Endothelial cell (in vitro differentiated cells): Measurements from ENCODE around the gene RET. TPM values are rescaled to one million over a fixed set of nuclear protein-coding genes. Genes with fewer than 3 reads are reported as not detected.

Experiments used
- DNase-seq: peaks from one replicate; pipeline ENCODE4 v3.0.0; 2021; ENCODE audit warnings: low spot score
- H3K27ac Mint-ChIP-seq: one replicate; pipeline ENCODE4 v1.8.0; 2021; ENCODE audit warnings: mixed read lengths, inconsistent platforms; ENCODE audit not compliant: unreplicated experiment
- H3K27me3 Mint-ChIP-seq: one replicate; pipeline ENCODE4 v1.8.0; 2021; ENCODE audit warnings: mild to moderate bottlenecking, moderate library complexity, mixed read lengths, inconsistent platforms; ENCODE audit not compliant: unreplicated experiment
- H3K36me3 Mint-ChIP-seq: one replicate; pipeline ENCODE4 v1.8.0; 2021; ENCODE audit warnings: mild to moderate bottlenecking, low read depth, mixed read lengths, inconsistent platforms; ENCODE audit not compliant: unreplicated experiment
- H3K4me1 Mint-ChIP-seq: one replicate; pipeline ENCODE4 v1.8.0; 2021; ENCODE audit warnings: mild to moderate bottlenecking, mixed read lengths, inconsistent platforms; ENCODE audit not compliant: unreplicated experiment
- H3K4me3 Mint-ChIP-seq: one replicate; pipeline ENCODE4 v1.8.0; 2021; ENCODE audit warnings: mild to moderate bottlenecking, mixed read lengths, inconsistent platforms; ENCODE audit not compliant: unreplicated experiment
- H3K9me3 Mint-ChIP-seq: one replicate; pipeline ENCODE4 v1.8.0; 2021; ENCODE audit warnings: mixed read lengths, inconsistent platforms; ENCODE audit not compliant: unreplicated experiment
- CTCF ChIP-seq: fragments of 200-600 bp; sonication (generic); IDR thresholded peaks from one replicate; pipeline ENCODE4 v1.5.0; 2021; ENCODE audit warnings: antibody characterized with exemption; ENCODE audit not compliant: unreplicated experiment
- total RNA-seq: library from RNA; stranded (reverse); fragmentation: NEBNext Ultra II Directional; extraction: Animal tissue kit (Norgen Biotek cat#: 25700); gene quantifications from one replicate; pipeline ENCODE4 v1.2.1, GENCODE V29; 2021; ENCODE audit not compliant: unreplicated experiment

The RET gene
- total RNA-seq, 1 donor from 2014 or later, result 0.28 TPM

DNA sequence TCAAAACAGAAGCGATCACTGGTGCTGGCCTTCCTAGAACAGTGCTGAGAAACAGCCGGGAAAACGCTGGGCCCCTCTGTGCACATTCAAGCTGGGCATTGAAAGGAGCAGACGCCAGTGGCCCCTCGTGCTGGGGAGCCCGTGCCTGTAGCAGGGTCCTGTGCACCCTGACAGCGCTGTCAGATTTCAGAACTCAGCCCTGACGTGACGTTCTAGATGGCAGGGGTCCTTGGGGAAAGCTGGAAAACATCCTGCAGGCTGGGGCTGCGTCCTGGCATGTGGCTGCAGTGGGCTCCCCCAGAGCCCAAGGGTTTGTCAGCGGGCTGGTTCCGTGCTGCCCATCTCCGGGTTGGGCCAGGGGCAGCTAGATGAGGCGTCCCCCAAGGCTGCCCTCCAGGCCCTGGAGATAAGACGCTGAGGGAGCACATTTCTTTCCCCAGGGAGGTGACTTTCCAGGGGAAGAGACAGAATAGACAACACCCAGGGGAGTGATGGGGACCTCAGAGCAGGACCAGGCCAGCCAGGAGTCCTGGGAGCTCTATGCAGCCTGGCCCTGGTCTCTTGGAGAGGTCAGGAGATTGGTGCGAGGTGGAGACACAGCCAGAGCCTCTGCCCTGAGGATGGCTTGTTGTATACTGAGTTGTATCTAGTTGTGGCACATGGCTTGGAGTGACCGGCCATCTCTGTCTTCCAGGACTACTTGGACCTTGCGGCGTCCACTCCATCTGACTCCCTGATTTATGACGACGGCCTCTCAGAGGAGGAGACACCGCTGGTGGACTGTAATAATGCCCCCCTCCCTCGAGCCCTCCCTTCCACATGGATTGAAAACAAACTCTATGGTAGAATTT, 49.2 kb downstream of the RET start:
- no peaks in the 10 kb centered on the region for H3K9me3 Mint-ChIP-seq
- H3K4me1 Mint-ChIP-seq, result no peaks in the 10 kb centered on the region
- no peak for TF ChIP-seq CTCF
- no peak overlapping the region for H3K27ac Mint-ChIP-seq
- H3K36me3 Mint-ChIP-seq, result no peaks in the 10 kb centered on the region
- DNase-seq, result peak; percentile 2
- H3K27me3 Mint-ChIP-seq, result peaks cover 7% of the 10 kb centered on the region
- H3K4me3 Mint-ChIP-seq, result no peak overlapping the region

GRCh38 chr10:43126759-43127424, 50.0 kb downstream of the RET start:
- no peak for DNase-seq
- no peak overlapping the region for H3K4me3 Mint-ChIP-seq
- H3K36me3 Mint-ChIP-seq, result no peaks in the 10 kb centered on the region
- H3K27ac Mint-ChIP-seq, result no peak overlapping the region
- H3K27me3 Mint-ChIP-seq, result peaks cover 5% of the 10 kb centered on the region
- no peaks in the 10 kb centered on the region for H3K4me1 Mint-ChIP-seq
- TF ChIP-seq CTCF, result no peak
- no peaks in the 10 kb centered on the region for H3K9me3 Mint-ChIP-seq

GRCh38 chr10:43127442-43127841, 50.6 kb downstream of the RET start:
- Mint-ChIP-seq H3K36me3 (no peaks in the 10 kb centered on the region), H3K27ac (no peak overlapping the region), H3K27me3 (peaks cover 5% of the 10 kb centered on the region), H3K9me3 (no peaks in the 10 kb centered on the region), H3K4me3 (no peak overlapping the region), H3K4me1 (no peaks in the 10 kb centered on the region)
- DNase-seq, result no peak
- no peak for TF ChIP-seq CTCF

DNA sequence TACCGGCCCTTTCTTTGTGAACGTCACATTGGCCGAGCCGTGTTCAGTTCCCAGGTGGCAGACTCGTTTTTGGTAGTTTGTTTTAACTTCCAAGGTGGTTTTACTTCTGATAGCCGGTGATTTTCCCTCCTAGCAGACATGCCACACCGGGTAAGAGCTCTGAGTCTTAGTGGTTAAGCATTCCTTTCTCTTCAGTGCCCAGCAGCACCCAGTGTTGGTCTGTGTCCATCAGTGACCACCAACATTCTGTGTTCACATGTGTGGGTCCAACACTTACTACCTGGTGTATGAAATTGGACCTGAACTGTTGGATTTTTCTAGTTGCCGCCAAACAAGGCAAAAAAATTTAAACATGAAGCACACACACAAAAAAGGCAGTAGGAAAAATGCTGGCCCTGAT, 51.5 kb downstream of the RET start:
- no peak for DNase-seq
- no peaks in the 10 kb centered on the region for H3K36me3 Mint-ChIP-seq
- no peak overlapping the region for H3K4me3 Mint-ChIP-seq
- H3K9me3 Mint-ChIP-seq, result no peaks in the 10 kb centered on the region
- no peaks in the 10 kb centered on the region for H3K4me1 Mint-ChIP-seq
- no peak overlapping the region for H3K27ac Mint-ChIP-seq
- H3K27me3 Mint-ChIP-seq, result peaks cover 5% of the 10 kb centered on the region
- no peak for TF ChIP-seq CTCF
